ENCODE measurements around the gene CACNA2D2.

The CACNA2D2 gene

GRCh38 chr3:50417637-50418033, 85.8 kb downstream of the CACNA2D2 start:
- no peak overlapping the region for H3K27ac Mint-ChIP-seq
- no peaks in the 10 kb centered on the region for H3K27me3 Mint-ChIP-seq
- no peak overlapping the region for H3K4me3 Mint-ChIP-seq
- no peaks in the 10 kb centered on the region for H3K4me1 Mint-ChIP-seq (ENCODE audit: low read depth)
- no peaks in the 10 kb centered on the region for H3K36me3 Mint-ChIP-seq
- no peaks in the 10 kb centered on the region for H3K9me3 Mint-ChIP-seq (ENCODE audit: low read depth)

- no peaks in the 10 kb centered on the region for H3K9me3 Mint-ChIP-seq (ENCODE audit: low read depth)
- H3K36me3 Mint-ChIP-seq, result no peaks in the 10 kb centered on the region
- no peaks in the 10 kb centered on the region for H3K27me3 Mint-ChIP-seq
- no peak overlapping the region for H3K27ac Mint-ChIP-seq
- no peaks in the 10 kb centered on the region for H3K4me1 Mint-ChIP-seq (ENCODE audit: low read depth)
- no peak overlapping the region for H3K4me3 Mint-ChIP-seq
Observed at GRCh38 chr3:50416736-50417636, 86.4 kb downstream of the CACNA2D2 start.

GRCh38 chr3:50415816-50416215, 87.6 kb downstream of the CACNA2D2 start:
- H3K4me1 Mint-ChIP-seq (ENCODE audit: low read depth), result no peaks in the 10 kb centered on the region
- no peak overlapping the region for H3K4me3 Mint-ChIP-seq
- no peak overlapping the region for H3K27ac Mint-ChIP-seq
- H3K9me3 Mint-ChIP-seq (ENCODE audit: low read depth), result no peaks in the 10 kb centered on the region
- no peaks in the 10 kb centered on the region for H3K27me3 Mint-ChIP-seq
- H3K36me3 Mint-ChIP-seq, result no peaks in the 10 kb centered on the region

- Mint-ChIP-seq H3K9me3 (ENCODE audit: low read depth) (no peaks in the 10 kb centered on the region), H3K27me3 (no peaks in the 10 kb centered on the region)
Observed at GRCh38 chr3:50415061-50415460, 88.4 kb downstream of the CACNA2D2 start.

GRCh38 chr3:50414616-50415015, 88.8 kb downstream of the CACNA2D2 start:
- no peak overlapping the region for H3K4me3 Mint-ChIP-seq
- no peaks in the 10 kb centered on the region for H3K4me1 Mint-ChIP-seq (ENCODE audit: low read depth)
- H3K27me3 Mint-ChIP-seq, result no peaks in the 10 kb centered on the region
- H3K27ac Mint-ChIP-seq, result no peak overlapping the region
- no peaks in the 10 kb centered on the region for H3K9me3 Mint-ChIP-seq (ENCODE audit: low read depth)
- H3K36me3 Mint-ChIP-seq, result peaks cover 2% of the 10 kb centered on the region

More at GRCh38 chr3:50415061-50415460, 88.4 kb downstream of the CACNA2D2 start:
- Mint-ChIP-seq H3K27ac (no peak overlapping the region), H3K4me1 (ENCODE audit: low read depth) (no peaks in the 10 kb centered on the region), H3K36me3 (peaks cover 2% of the 10 kb centered on the region), H3K4me3 (no peak overlapping the region)

- Mint-ChIP-seq H3K4me1 (ENCODE audit: low read depth) (no peaks in the 10 kb centered on the region), H3K9me3 (ENCODE audit: low read depth) (no peaks in the 10 kb centered on the region), H3K27ac (no peak overlapping the region), H3K36me3 (peaks cover 2% of the 10 kb centered on the region), H3K27me3 (no peaks in the 10 kb centered on the region), H3K4me3 (no peak overlapping the region)
Observed at GRCh38 chr3:50412231-50412754, 91.1 kb downstream of the CACNA2D2 start.

- Mint-ChIP-seq H3K27me3 (no peaks in the 10 kb centered on the region), H3K4me3 (no peak overlapping the region), H3K27ac (no peak overlapping the region), H3K36me3 (peaks cover 2% of the 10 kb centered on the region), H3K4me1 (ENCODE audit: low read depth) (no peaks in the 10 kb centered on the region), H3K9me3 (ENCODE audit: low read depth) (no peaks in the 10 kb centered on the region)
Observed at GRCh38 chr3:50411229-50411628, 92.2 kb downstream of the CACNA2D2 start.

GRCh38 chr3:50410608-50411139, 92.8 kb downstream of the CACNA2D2 start:
- H3K9me3 Mint-ChIP-seq (ENCODE audit: low read depth), result no peaks in the 10 kb centered on the region
- no peaks in the 10 kb centered on the region for H3K27me3 Mint-ChIP-seq
- peaks cover 2% of the 10 kb centered on the region for H3K36me3 Mint-ChIP-seq
- H3K4me3 Mint-ChIP-seq, result no peak overlapping the region
- no peaks in the 10 kb centered on the region for H3K4me1 Mint-ChIP-seq (ENCODE audit: low read depth)
- no peak overlapping the region for H3K27ac Mint-ChIP-seq

- Mint-ChIP-seq H3K4me1 (ENCODE audit: low read depth) (no peaks in the 10 kb centered on the region), H3K4me3 (no peak overlapping the region), H3K36me3 (peaks cover 2% of the 10 kb centered on the region), H3K27ac (no peak overlapping the region), H3K27me3 (no peaks in the 10 kb centered on the region), H3K9me3 (ENCODE audit: low read depth) (no peaks in the 10 kb centered on the region)
Observed at GRCh38 chr3:50410185-50410584, 93.2 kb downstream of the CACNA2D2 start.

GRCh38 chr3:50408443-50408944, 94.9 kb downstream of the CACNA2D2 start:
- Mint-ChIP-seq H3K4me3 (no peak overlapping the region), H3K36me3 (peaks cover 2% of the 10 kb centered on the region), H3K4me1 (ENCODE audit: low read depth) (no peaks in the 10 kb centered on the region), H3K9me3 (ENCODE audit: low read depth) (no peaks in the 10 kb centered on the region), H3K27ac (no peak overlapping the region), H3K27me3 (no peaks in the 10 kb centered on the region)

GRCh38 chr3:50406487-50406886, 96.9 kb downstream of the CACNA2D2 start:
- Mint-ChIP-seq H3K36me3 (peaks cover 2% of the 10 kb centered on the region), H3K4me3 (no peak overlapping the region), H3K9me3 (ENCODE audit: low read depth) (no peaks in the 10 kb centered on the region), H3K27ac (no peak overlapping the region), H3K4me1 (ENCODE audit: low read depth) (no peaks in the 10 kb centered on the region), H3K27me3 (no peaks in the 10 kb centered on the region)

- no peaks in the 10 kb centered on the region for H3K4me1 Mint-ChIP-seq (ENCODE audit: low read depth)
- no peaks in the 10 kb centered on the region for H3K36me3 Mint-ChIP-seq
- H3K4me3 Mint-ChIP-seq, result no peak overlapping the region
- H3K27me3 Mint-ChIP-seq, result no peaks in the 10 kb centered on the region
- H3K27ac Mint-ChIP-seq, result no peak overlapping the region
- no peaks in the 10 kb centered on the region for H3K9me3 Mint-ChIP-seq (ENCODE audit: low read depth)
Observed at GRCh38 chr3:50405249-50405648, 98.2 kb downstream of the CACNA2D2 start.

GRCh38 chr3:50401978-50402595, 101.3 kb downstream of the CACNA2D2 start:
- H3K4me1 Mint-ChIP-seq (ENCODE audit: low read depth), result no peaks in the 10 kb centered on the region
- no peak overlapping the region for H3K27ac Mint-ChIP-seq
- H3K4me3 Mint-ChIP-seq, result no peak overlapping the region
- no peaks in the 10 kb centered on the region for H3K9me3 Mint-ChIP-seq (ENCODE audit: low read depth)
- H3K27me3 Mint-ChIP-seq, result no peaks in the 10 kb centered on the region
- H3K36me3 Mint-ChIP-seq, result no peaks in the 10 kb centered on the region

- no peaks in the 10 kb centered on the region for H3K4me1 Mint-ChIP-seq (ENCODE audit: low read depth)
- no peaks in the 10 kb centered on the region for H3K36me3 Mint-ChIP-seq
- no peak overlapping the region for H3K4me3 Mint-ChIP-seq
- H3K27me3 Mint-ChIP-seq, result no peaks in the 10 kb centered on the region
- H3K9me3 Mint-ChIP-seq (ENCODE audit: low read depth), result no peaks in the 10 kb centered on the region
- H3K27ac Mint-ChIP-seq, result no peak overlapping the region
Observed at GRCh38 chr3:50396502-50396901, 106.9 kb downstream of the CACNA2D2 start.

All from activated naive CD8-positive, alpha-beta T cell (primary cell).